ENCODE measurements around the gene NDUFA7.
"Not testable (repeated sequence)": the region's sequence is repeated elsewhere in the genome, so short reads cannot be mapped to it uniquely, and the experiment has no call there.

Gene NDUFA7

DNA sequence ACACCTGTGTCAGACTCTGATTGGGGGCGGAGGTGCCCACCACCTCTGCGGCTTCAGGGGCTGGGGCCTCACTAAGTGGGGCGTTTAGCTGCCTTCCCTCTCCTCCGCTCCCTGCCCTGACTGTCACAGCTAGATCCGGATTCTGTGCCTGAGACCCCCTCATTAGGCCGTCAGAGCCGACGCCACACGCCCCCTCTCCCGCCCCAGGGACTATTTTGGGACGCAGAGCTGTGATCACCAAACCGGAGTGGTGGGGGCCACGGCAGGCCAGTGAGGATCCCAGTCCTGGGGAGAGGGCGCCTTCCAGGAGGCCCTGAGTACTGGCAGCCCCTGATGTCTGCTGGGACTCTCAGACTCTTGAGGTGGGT, 21.1 kb upstream of the NDUFA7 start:
- peak; percentile 49 for DNase-seq (ENCODE audit: low spot score)

DNA sequence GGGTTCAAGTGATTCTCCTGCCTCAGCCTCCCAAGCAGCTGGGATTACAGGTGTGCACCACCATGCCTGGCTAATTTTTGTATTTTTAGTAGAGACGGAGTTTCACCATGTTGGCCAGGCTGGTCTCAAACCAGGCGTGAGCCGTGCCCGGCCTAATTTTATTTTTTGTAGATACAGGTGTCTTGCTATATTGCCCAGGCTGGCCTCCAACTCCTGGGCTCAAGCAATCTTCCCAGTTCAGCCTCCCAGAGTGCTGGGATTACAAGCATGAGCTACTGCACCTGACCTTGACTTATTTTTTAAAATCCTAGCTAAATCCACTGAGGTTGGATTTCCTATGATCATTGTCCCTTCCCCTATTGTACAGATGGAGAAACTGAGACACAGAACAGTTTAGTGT, 20.3 kb upstream of the NDUFA7 start:
- not testable (repeated sequence) for DNase-seq (ENCODE audit: low spot score)

DNA sequence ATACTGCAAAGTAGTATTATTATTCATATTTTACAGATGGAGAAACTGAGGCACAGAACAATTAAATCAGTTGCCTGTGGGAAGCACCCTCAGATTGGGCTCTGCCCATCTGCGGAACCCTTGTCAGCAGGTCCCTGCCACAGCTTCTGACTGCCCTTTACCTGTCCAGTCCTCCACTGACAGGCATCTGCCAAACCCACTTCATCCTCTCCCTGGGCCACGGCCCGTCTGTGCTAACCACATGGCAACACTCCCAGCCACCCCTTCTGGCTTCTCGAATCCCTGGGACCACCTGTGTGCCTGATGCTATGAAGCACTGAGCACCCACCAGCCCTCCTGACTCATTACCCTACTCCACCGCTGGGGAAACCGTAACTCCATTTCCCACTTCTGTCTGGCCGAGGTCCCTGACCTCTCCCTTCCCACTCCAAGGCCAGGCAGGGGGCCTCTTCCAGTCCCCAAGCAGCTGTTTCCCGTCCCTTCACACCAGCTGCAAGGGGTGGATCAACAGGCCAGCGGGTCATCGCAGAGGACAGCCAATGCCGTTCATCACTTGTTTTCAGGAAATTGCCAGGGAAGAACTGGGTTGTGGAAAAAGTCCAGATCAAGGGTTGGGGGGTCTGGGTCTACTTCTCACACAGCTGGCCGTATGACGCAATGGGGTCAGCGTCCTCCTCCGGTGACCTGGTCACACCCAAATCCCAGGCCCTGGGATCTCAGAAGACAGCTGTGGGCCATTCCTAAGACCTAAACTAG, 19.3 kb upstream of the NDUFA7 start:
- no peak for DNase-seq (ENCODE audit: low spot score)

DNA sequence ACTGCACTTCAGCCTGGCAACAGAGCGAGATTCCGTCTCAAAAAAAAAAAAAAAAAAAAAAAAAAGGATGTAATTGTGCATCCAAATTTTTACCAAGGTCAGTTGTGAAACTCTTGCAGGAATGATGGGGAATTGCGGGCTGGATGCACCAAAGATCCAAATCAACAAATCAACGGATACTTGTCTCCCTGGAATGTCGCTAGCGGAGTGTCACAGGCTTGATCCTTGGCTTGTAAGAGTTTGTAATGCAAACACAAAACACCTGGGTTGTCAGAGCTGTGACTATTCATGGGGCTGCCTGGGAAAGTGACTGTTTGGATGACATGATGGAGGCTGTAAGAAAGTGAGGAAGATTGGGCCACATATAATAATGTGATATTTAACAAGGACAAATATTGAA, 17.7 kb upstream of the NDUFA7 start:
- no peak for DNase-seq (ENCODE audit: low spot score)

DNA sequence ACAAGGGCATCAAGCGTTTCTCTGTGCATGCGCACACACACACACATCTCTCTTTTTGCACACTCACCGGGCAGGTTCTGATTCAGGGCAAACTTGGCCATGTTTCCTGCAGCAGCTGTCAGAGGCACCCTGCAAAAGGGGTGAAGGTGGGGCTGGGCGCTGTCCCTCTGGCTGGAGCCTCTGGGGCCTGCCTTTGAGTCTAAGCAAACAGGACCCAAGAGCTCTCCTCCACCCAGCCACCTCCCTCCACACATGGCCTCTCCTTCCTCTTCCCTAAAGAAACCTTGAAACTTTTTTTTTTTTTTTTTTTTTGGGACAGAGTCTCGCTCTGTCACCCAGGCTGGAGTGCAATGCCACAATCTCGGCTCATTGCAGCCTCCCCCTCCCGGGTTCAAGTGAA, 16.6 kb upstream of the NDUFA7 start:
- no peak for DNase-seq (ENCODE audit: low spot score)

DNA sequence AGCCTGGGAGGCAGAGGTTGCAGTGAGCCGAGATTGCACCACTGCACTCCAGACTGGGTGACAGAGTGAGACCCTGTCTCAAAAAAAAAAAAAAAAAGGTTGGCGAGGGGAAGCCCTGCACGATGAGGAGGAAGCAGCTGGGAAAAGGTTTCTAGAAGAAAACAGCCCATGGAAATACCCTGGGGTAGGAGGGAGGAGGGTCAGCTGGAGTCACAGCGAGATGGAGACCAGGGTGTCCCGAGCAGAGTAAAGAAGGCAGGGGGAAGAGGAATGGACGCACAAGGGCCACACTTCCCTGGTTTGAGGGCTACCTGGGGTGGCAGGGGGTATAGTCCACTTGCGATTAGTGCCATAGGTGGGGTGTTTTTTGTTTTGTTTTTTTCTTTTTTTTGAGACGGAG, 15.5 kb upstream of the NDUFA7 start:
- DNase-seq (ENCODE audit: low spot score), result no peak

DNA sequence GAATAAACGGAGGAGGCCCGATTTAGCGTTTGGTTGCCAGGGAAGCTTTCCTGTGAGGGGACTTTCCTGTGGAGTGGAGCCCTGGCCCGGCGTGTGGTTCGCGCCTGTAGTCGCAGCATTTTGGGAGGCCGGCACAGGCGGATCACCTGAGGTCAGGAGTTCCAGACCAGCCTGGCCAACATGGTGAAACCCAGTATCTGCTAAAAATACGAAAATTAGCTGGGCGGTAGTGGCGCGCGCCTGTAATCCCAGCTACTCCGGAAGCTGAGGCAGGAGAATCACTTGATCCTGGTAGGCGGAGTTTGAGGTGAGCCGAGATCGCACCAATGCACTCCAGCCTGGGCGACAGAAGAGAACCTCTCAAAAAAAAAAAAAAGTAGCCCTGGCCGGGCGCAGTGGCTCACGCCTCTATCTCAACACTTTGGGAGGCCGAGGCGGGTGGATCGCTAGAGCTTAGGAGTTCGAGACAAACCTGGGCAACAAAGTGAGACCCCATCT, 14.9 kb upstream of the NDUFA7 start:
- DNase-seq (ENCODE audit: low spot score), result no peak

DNA sequence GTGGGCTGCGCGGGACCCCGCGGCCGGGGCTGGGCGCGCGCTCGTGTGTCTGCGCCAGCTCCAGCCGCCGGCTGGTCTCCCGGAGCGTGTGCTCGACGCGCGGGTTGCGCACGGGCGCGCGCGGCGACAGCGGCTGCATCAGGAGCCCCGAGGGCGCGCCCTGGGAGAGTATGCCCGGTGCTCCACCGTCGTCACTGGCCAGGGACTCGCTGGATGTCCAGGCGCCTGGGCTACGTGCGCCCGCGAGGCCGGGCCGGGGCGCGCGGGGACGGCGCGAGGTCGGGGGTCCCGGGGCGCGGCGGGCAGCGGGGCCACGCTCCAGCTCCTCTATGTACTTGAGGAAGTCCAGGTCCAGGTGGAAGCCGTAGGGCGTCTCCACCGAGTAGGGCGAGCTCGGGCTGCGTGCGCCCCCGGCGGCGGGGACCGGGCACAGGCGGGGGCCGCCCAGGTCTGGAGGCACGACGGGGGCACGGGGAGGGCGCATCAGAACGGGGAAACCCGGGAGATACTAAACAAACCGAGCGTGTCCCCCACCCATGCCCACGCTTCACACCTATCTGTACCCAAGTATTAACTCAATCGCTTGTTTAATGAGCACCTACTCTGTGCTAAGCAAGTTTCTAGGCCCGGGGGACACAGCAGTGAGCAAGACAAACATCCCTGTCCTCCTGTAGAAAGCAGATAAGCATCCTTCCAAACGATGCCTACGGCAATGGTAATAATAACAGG, 14.3 kb upstream of the NDUFA7 start:
- DNase-seq (ENCODE audit: low spot score), result peak; percentile 70

DNA sequence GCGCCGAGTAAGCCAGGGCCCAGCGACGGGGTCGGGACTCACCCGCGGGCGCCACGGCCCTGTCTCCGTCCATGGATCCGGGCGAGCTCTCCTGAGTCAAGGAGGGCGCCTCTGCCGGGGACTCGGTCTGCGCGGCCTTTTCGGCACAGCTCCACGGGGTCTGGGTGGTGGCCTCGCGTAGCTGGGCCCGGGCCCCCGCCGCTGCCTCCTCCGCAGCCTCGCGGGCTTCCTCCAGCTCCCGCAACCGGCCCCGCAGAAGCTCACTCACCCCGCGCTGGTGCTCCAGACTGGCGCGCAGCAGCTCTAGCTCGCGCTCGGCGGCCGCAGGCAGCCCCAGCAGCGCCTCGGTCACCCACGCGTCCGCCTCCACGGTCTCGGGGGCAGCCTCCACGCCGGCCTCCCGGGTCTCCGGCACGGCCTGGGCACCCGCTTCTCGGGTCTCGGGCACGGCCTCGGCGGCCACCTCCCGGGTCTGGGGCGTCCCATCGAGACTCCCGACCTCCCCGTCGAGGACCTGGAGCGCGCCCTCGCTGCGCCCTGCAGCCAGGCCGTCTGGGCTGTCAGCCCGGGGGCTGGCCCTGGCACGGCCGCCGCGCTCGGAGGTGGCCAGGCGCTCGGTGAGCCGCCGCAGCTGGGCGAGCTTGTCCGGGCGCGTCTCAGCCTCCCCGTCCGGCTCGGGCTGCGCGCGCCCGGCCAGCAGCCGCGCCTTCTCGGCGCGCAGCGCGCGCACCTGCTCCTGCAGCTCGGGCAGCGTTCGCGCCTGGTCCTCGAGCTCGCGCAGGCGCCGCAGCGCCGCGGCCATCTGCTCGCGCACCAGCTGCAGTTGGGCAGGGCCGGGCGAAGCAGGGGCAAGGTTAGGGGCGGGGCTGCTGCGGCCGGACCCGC, 13.5 kb upstream of the NDUFA7 start:
- peak; percentile 82 for DNase-seq (ENCODE audit: low spot score)

DNA sequence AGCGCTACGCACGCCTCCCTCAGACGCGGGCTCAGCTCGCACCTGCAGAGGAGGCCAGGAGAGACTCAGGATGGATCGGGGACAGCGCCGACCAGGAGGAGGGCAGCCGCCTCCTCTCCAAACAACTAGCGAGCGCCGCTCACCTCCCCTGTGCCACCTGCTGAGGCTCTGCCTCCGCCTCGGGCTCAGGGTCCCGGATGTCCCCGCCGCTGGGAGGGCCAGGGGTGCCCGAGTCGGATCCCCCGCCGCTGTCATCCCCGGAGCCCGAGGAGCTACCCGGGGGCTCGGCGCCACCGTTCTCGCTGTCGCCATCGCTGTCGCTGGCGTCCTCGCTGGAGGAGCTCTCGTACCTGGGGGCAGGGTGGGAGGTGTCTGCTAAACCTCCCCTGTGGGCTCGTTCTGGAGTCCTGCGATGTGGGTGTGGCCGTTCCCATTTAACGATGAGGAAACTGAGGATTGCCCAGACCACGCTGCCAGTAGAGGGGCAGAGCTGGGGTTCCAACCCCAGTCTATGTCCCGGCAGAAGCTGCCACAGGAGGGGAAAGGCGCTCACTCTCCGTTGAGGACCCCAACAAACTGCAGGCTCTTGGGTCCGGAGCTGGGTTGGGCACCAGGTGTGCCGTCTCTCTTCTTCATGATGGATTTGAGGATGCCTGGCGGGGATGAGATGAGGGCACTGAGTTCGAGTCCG, 12.7 kb upstream of the NDUFA7 start:
- peak; percentile 59 for DNase-seq (ENCODE audit: low spot score)

DNA sequence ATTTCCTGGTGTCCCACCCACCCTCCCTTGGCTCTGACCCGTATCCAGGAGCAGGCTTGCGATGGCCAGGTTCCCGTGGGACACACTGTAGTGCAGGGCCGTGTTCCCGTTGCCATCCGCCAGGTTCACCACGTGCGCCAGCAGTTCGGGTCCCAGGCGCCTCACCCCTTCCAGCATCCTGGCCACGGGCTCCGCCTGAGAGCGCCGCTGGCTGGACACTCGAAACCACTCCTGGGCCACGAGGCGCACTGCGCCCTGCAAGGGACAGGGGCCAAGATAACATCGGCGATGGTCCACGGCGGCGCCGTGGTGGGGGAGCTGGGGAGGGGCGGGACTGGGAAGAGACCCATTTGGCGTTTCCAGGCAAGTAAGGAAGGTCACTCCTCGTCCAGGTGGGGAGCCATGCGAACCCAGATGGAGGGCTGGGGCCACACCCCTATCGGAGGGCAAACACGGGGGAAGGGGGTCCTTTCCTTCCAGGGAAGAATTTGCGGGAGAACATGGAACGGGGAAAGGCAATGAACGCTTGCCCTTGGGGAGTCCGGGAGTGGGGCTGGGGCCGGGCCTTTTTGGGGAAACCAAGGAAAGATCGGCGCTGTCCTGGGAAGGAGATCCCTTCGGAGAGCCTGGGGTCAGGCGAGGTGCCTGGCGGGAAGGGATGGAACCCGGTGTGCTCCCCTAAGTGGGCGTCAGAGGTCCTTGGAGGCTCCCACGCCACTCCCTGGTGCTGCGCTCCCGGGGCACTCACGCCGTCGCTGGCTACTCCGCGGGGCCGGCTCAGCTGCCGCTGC, 12.0 kb upstream of the NDUFA7 start:
- no peak for DNase-seq (ENCODE audit: low spot score)

DNA sequence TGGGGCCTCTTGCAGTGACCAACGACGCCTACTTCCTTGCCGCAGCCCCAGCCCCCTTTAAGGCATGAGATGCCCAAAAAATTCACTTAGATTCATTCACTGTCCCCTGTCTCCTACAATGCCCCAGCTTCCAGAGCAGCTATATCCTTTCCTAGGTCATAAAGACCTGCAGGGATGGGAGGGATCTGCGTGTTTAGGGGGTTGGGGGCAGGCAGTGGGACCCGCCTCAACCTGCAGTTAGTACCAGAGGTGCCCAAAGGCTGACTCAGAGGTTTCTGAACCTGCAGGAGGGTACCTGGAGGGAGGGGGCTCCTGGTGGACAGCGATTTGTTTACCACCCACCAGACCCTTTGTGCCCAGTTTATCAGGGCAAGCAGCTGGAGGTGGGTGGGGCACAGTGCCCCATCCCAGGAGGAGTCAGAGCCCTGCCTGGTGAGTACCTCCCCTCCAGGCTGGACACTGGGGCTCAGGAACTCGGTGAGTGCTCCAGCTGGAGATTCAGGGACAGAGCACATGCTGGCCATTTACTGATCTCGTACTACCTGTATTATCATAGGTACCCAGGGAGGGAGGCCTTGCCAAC, 10.2 kb upstream of the NDUFA7 start:
- DNase-seq (ENCODE audit: low spot score), result no peak

DNA sequence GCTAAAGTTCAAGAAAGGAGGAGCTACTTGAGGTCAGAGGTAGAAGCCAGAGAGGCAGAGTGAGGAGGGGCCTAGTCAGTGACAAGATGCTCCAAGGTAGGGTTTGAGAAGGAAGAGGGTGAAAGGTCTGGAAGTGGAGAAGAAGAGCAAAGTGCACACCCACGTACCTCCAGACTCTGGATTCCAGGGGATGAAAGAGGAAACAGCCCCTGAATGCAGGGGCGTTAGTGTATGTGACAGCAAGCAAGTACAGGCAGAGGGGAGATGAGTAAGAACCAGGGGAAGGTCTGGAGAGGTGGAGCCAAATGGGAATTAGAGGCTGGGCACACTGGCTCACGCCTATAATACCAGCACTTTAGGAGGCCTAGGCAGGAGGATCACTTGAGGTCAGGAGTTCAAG, 8.8 kb upstream of the NDUFA7 start:
- no peak for DNase-seq (ENCODE audit: low spot score)

DNA sequence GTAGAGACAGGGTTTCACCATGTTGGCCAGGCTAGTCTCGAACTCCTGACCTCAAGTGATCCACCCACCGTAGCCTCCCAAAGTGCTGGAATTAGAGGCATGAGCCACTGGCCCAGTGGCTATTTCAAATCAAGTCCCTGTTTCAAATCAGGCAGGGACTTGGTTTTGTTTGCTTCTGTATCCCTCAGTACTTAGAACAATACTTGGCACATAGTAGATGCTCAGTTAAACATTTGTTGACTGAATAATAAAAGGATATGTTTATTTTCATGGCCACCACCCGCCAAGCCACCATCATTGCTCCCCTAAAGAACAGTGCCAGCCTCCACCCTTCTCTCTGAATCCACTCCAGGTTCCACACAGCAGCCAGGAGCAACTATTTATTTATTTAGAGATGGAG, 4.3 kb upstream of the NDUFA7 start:
- no peak for DNase-seq (ENCODE audit: low spot score)

DNA sequence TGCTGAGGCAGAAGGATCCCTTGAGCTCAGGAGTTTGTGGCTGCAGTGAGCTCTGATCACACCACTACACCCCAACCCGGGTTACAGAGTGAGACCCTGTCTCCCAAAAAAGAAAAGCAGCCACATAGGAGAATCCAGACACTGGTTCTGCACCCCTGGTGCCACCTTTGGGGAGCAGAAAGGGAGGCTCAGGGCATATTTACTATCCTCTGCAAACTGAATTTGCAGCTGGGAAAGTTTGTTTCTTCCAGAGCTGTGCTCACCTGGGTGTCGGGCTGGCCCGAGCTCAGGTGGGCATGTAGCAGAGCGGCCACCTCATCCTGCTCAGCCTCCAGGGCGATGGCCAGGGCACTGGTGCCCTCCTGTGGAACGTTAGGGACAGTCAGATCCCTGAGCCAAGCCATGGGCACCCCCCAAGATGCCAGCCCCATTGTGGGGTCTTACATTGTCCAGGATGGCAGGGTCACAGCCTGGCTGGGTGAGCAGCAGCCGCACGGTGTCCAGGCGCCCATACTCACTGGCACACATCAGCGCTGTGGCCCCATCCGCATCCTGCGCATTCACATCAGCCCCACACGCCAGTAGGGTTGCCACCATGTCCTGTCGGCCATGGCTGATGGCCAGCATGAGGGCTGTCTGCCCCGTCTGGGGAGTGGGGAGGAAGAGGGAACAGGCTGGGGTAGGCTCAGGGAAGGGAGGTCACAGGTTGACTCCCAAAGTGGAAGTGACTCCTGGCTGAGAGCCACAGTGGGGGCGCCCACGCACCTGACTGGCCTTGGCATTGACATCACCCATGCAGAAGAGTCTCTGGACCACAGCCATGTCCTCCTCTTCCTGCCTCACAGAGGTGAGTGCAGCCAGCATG, 3.2 kb upstream of the NDUFA7 start:
- no peak for DNase-seq (ENCODE audit: low spot score)

DNA sequence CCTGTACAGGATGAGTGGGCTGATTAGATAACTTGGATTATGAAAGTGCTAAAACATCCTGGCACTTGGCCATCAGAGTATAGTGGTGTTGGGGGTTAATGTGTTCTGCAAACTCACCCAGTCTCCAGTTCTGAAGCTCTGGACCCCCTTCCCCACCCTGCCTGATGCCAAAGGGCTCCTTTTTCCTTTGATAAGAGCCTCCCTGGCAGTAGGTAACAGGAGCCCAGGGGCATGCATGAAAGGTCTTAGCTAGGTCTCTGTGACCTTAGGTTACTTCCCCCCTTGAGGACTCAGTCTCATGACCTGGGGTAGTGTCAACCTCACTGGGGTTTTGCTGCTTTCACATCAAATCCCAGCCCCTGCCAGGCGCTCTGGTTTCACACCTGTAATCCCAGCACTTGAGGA, 2.6 kb upstream of the NDUFA7 start:
- no peak for DNase-seq (ENCODE audit: low spot score)

DNA sequence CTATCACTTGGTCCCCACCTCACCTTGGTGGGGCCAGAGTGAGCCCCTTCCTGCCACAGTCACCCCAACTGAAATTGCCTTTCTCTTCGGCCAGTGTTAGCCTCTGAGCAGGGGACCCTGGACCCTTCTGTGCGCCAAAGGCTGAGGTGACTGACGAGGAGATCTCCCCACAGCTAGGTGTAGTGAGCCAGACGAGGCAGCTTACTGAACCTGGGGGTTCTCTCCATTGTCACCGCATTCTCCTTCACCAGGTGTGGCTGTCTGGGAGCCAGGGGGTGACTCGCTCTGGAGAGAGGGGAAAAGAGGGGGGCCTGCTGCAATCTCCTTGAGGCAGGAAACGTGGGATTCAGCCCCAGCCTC, 1.4 kb upstream of the NDUFA7 start:
- no peak for DNase-seq (ENCODE audit: low spot score)

DNA sequence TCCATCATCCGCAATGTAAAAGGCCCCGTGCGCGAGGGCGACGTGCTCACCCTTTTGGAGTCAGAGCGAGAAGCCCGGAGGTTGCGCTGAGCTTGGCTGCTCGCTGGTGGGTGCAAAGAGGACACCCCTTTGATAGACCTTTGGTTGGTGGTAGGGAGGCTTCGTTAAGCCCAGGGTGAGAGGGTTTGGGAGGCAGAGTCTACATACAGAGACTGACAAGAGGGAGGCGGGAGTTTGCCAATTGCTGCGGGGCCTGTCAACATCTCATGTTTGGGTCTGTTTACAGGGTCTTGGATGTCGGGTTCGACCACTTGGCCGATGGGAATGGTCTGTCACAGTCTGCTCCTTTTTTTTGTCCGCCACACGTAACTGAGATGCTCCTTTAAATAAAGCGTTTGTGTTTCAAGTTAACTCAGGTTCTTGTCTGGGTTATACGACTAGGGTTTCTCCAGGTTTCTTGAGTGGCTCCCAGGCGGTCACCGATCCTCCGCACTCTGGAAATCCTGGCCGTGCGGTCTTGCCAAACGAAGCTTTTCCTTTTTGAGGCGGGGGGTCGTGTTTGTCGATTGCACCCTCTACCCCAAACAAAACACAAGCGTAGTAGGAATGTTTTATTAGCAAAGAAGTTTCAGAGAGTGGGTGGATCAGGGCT, 937 bp upstream of the NDUFA7 start:
- no peak for DNase-seq (ENCODE audit: low spot score)

DNA sequence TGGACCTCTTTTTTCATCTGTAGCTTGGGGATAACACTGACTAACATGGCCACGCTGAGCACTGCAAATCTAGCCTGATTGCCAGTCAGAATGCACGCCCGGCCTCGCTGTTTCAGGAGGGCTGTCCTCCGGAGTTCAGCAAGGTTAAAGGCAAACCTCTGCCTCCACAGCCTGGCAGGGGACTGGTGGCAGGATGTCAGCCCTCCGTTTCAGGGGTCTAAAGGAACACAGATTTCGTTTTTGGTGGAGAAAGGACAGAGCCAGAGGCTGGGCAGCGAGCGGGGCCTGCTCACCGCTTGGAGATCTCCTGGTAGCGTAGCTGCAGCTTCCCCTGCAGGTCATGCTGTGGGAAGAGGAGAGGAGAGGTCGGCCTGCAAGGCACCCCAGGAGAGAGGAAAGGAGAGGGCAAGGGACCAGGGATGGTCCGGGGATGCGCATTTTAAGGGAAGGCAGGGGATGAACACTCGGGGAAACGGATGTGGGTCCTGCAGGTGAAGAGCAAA, 560 bp downstream of the NDUFA7 start:
- DNase-seq (ENCODE audit: low spot score), result no peak

Measured in ecto neural progenitor cell (in vitro differentiated cells).